Measurements from ENCODE around the gene PLA2G12B.

The PLA2G12B gene

GRCh38 chr10:72943498-72944234 is 10.9 kb downstream of the PLA2G12B start:
- Histone ChIP-seq H3K9me2 (replicated peaks; ENCODE audit: insufficient read depth, low read length) (no peaks in the 10 kb centered on the region), H4K20me1 (ENCODE audit: low read depth, low read length) (no peaks in the 10 kb centered on the region; the same call in 1 of the 2 replicates), H3F3A (ENCODE audit: insufficient read depth) (no peaks in the 10 kb centered on the region), H3K9me3 (ENCODE audit: insufficient read depth, low read length) (no peaks in the 10 kb centered on the region), H3K36me3 (ENCODE audit: low read length) (no peaks in the 10 kb centered on the region), H2AFZ (ENCODE audit: low read depth, low read length, severe bottlenecking) (no peak overlapping the region), H3K79me2 (ENCODE audit: insufficient read depth, low read length) (no peaks in the 10 kb centered on the region), H3K27ac (ENCODE audit: low read depth, low read length) (no peak overlapping the region), H3K9ac (ENCODE audit: low read length) (no peak overlapping the region), H3K4me3 (ENCODE audit: insufficient read depth, low read length, poor library complexity, severe bottlenecking) (no peak overlapping the region), H3K4me2 (ENCODE audit: low read depth, low read length, poor library complexity, severe bottlenecking) (no peak overlapping the region), H3K27me3 (ENCODE audit: low read length) (no peaks in the 10 kb centered on the region)
- TF ChIP-seq, protein P1, sequence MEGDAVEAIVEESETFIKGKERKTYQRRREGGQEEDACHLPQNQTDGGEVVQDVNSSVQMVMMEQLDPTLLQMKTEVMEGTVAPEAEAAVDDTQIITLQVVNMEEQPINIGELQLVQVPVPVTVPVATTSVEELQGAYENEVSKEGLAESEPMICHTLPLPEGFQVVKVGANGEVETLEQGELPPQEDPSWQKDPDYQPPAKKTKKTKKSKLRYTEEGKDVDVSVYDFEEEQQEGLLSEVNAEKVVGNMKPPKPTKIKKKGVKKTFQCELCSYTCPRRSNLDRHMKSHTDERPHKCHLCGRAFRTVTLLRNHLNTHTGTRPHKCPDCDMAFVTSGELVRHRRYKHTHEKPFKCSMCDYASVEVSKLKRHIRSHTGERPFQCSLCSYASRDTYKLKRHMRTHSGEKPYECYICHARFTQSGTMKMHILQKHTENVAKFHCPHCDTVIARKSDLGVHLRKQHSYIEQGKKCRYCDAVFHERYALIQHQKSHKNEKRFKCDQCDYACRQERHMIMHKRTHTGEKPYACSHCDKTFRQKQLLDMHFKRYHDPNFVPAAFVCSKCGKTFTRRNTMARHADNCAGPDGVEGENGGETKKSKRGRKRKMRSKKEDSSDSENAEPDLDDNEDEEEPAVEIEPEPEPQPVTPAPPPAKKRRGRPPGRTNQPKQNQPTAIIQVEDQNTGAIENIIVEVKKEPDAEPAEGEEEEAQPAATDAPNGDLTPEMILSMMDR (IDR thresholded peaks at IDR 0.05; ENCODE audit: insufficient read depth, low read length, poor library complexity, severe bottlenecking): no peak
- TF ChIP-seq EZH2phosphoT487 (conservative IDR thresholded peaks at IDR 0.05; ENCODE audit: low read length): no peak

DNA sequence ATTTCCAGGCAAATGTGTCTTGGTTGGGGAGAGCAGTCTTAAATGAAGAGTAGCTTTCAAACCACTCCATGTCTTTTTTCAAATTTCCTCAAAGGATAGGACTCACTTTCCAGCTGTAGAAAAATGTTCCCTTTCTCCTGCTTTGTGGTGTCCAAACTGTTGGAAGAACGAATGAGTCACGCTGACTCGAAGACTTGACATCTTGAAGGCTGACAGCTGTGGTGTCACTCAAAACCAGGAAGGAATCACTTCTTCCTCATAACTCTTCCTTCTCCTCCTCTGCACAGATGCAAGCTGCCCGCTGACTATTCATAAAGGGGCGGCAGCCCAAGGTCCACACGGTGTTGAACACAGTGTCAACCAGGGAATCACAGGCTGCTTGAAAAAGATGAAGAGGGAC is 19.2 kb downstream of the PLA2G12B start:
- H3K4me3 ChIP-seq (ENCODE audit: insufficient read depth, low read length, poor library complexity, severe bottlenecking): no peak overlapping the region
- no peaks in the 10 kb centered on the region for H3K79me2 ChIP-seq (ENCODE audit: insufficient read depth, low read length)
- no peaks in the 10 kb centered on the region for H3K9me3 ChIP-seq (ENCODE audit: insufficient read depth, low read length)
- H3K27ac ChIP-seq (ENCODE audit: low read depth, low read length): no peak overlapping the region
- H3K27me3 ChIP-seq (ENCODE audit: low read length): no peaks in the 10 kb centered on the region
- H3K9ac ChIP-seq (ENCODE audit: low read length): no peak overlapping the region
- no peaks in the 10 kb centered on the region for H3K36me3 ChIP-seq (ENCODE audit: low read length)
- H3F3A ChIP-seq (ENCODE audit: insufficient read depth): no peaks in the 10 kb centered on the region
- TF ChIP-seq, protein P1 (IDR thresholded peaks at IDR 0.05; ENCODE audit: insufficient read depth, low read length, poor library complexity, severe bottlenecking): no peak
- no peak for TF ChIP-seq EZH2phosphoT487 (conservative IDR thresholded peaks at IDR 0.05; ENCODE audit: low read length)
- no peak overlapping the region for H2AFZ ChIP-seq (ENCODE audit: low read depth, low read length, severe bottlenecking)
- H3K4me2 ChIP-seq (ENCODE audit: low read depth, low read length, poor library complexity, severe bottlenecking): no peak overlapping the region
- no peaks in the 10 kb centered on the region for H3K9me2 ChIP-seq (replicated peaks; ENCODE audit: insufficient read depth, low read length)
- no peaks in the 10 kb centered on the region for H4K20me1 ChIP-seq (ENCODE audit: low read depth, low read length)

DNA sequence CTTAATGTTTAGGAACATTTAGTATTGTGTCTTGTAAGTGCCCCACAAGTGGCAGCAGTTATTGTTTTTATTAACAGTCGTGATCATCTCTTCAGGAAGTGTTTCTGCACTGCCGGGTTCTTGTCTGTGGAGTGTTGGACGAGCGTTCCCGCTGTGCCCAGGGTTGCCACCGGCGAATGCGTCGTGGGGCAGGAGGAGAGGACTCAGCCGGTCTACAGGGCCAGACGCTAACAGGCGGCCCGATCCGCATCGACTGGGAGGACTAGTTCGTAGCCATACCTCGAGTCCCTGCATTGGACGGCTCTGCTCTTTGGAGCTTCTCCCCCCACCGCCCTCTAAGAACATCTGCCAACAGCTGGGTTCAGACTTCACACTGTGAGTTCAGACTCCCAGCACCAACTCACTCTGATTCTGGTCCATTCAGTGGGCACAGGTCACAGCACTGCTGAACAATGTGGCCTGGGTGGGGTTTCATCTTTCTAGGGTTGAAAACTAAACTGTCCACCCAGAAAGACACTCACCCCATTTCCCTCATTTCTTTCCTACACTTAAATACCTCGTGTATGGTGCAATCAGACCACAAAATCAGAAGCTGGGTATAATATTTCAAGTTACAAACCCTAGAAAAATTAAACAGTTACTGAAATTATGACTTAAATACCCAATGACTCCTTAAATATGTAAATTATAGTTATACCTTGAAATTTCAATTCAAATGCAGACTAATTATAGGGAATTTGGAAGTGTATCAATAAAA is 22.2 kb downstream of the PLA2G12B start:
- Histone ChIP-seq H3K9me3 (ENCODE audit: insufficient read depth, low read length) (no peaks in the 10 kb centered on the region), H2AFZ (ENCODE audit: low read depth, low read length, severe bottlenecking) (no peak overlapping the region)
- TF ChIP-seq, protein P1 (IDR thresholded peaks at IDR 0.05; ENCODE audit: insufficient read depth, low read length, poor library complexity, severe bottlenecking): no peak
- TF ChIP-seq EZH2phosphoT487 (conservative IDR thresholded peaks at IDR 0.05; ENCODE audit: low read length): no peak

More for the DNA sequence above, 22.2 kb downstream of the PLA2G12B start:
- no peaks in the 10 kb centered on the region for H3K27me3 ChIP-seq (ENCODE audit: low read length)
- H3K4me2 ChIP-seq (ENCODE audit: low read depth, low read length, poor library complexity, severe bottlenecking): no peak overlapping the region
- no peak overlapping the region for H3K9ac ChIP-seq (ENCODE audit: low read length)
- H4K20me1 ChIP-seq (ENCODE audit: low read depth, low read length): no peaks in the 10 kb centered on the region
- H3F3A ChIP-seq (ENCODE audit: insufficient read depth): no peaks in the 10 kb centered on the region
- no peaks in the 10 kb centered on the region for H3K36me3 ChIP-seq (ENCODE audit: low read length)
- H3K79me2 ChIP-seq (ENCODE audit: insufficient read depth, low read length): no peaks in the 10 kb centered on the region
- H3K9me2 ChIP-seq (replicated peaks; ENCODE audit: insufficient read depth, low read length): no peaks in the 10 kb centered on the region
- H3K4me3 ChIP-seq (ENCODE audit: insufficient read depth, low read length, poor library complexity, severe bottlenecking): no peak overlapping the region
- H3K27ac ChIP-seq (ENCODE audit: low read depth, low read length): no peak overlapping the region

Data from SU-DHL-6 (cell line).